ENCODE measurements around the gene HSPG2. TPM values are rescaled to one million over a fixed set of nuclear protein-coding genes. Genes with fewer than 3 reads are reported as not detected.
"Not testable (repeated sequence)": the region's sequence is repeated elsewhere in the genome, so short reads cannot be mapped to it uniquely, and the experiment has no call there.

The HSPG2 gene
- total RNA-seq, 4 donors from 2014 or later, result 75.7 to 239 (median 96.8) TPM

GRCh38 chr1:21944733-21945073 lies 7.6 kb upstream of the HSPG2 start:
- TF ChIP-seq CTCF (IDR thresholded peaks at IDR 0.05), result no peak
- TF ChIP-seq POLR2A (IDR thresholded peaks at IDR 0.05), result no peak
- H3K27ac ChIP-seq, result no peak overlapping the region
- no peaks in the 10 kb centered on the region for H3K9me3 ChIP-seq
- WGBS, 2 donors, result 69 to 93% methylated on average over 3 of the region's 3 CpGs
- no peaks in the 10 kb centered on the region for H3K36me3 ChIP-seq
- peaks cover 5 to 7% of the 10 kb centered on the region in 2 donors for H3K4me1 ChIP-seq
- H3K4me3 ChIP-seq (replicated peaks in 1 of 3), result no peak overlapping the region
- no peaks in the 10 kb centered on the region for H3K27me3 ChIP-seq
- intact Hi-C loops (cut with DNase I), result no loop called here
- DNase-seq, result no peak

GRCh38 chr1:21942959-21943640 lies 6.0 kb upstream of the HSPG2 start:
- H3K27ac ChIP-seq; intact Hi-C loops (cut with DNase I): not testable (repeated sequence)
- WGBS, 2 donors, result 76 to 83% methylated on average over 19 of the region's 19 CpGs

GRCh38 chr1:21942464-21942863 lies 5.4 kb upstream of the HSPG2 start:
- no peaks in the 10 kb centered on the region for H3K27me3 ChIP-seq
- H3K4me1 ChIP-seq, result peaks cover 15 to 28% of the 10 kb centered on the region in 2 donors
- no peak overlapping the region for H3K27ac ChIP-seq
- intact Hi-C loops (cut with DNase I), result no loop called here
- no peak overlapping the region for H3K4me3 ChIP-seq (replicated peaks in 1 of 3)
- TF ChIP-seq POLR2A (IDR thresholded peaks at IDR 0.05) (no peak), CTCF (IDR thresholded peaks at IDR 0.05) (no peak)
- H3K9me3 ChIP-seq, result no peaks in the 10 kb centered on the region
- DNase-seq, result no peak
- H3K36me3 ChIP-seq, result no peaks in the 10 kb centered on the region
- 76 to 81% methylated on average over 10 of the region's 10 CpGs for WGBS, 2 donors

More at GRCh38 chr1:21942959-21943640, 6.0 kb upstream of the HSPG2 start:
- H3K9me3 ChIP-seq; H3K27me3 ChIP-seq; DNase-seq; H3K4me3 ChIP-seq (replicated peaks in 1 of 3); H3K36me3 ChIP-seq: not testable (repeated sequence)
- H3K4me1 ChIP-seq, result peaks cover 15 to 23% of the 10 kb centered on the region in 2 donors

DNA sequence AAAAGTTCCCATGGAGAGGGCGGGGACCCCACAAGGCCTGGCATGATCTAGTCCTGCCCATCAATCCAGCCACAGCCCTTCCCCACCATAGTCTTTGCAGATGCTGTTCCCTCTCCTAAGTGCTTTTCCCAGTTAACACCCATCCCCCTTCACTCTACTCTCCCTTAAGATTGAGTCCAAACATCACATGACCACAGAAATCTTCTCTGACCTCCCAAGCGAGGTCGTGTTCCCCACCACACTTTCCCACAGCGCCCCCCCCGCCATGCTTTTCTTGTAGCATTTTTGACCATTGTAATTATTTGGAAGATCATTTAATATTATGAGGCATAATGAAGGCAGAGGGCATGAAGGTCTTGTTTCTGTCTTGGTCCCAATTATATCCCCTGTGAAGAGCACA lies 4.3 kb upstream of the HSPG2 start:
- no peak overlapping the region for H3K4me3 ChIP-seq (replicated peaks in 1 of 3)
- peaks cover 18 to 30% of the 10 kb centered on the region in 2 donors for H3K4me1 ChIP-seq
- H3K9me3 ChIP-seq, result no peaks in the 10 kb centered on the region
- 81 to 88% methylated on average over 5 of the region's 5 CpGs for WGBS, 2 donors
- DNase-seq, result no peak
- no peaks in the 10 kb centered on the region for H3K36me3 ChIP-seq
- no peak overlapping the region for H3K27ac ChIP-seq
- no peaks in the 10 kb centered on the region for H3K27me3 ChIP-seq
- intact Hi-C loops (cut with DNase I), result no loop called here
- no peak for TF ChIP-seq CTCF (IDR thresholded peaks at IDR 0.05)
- TF ChIP-seq POLR2A (IDR thresholded peaks at IDR 0.05), result no peak

GRCh38 chr1:21940492-21940891 lies 3.4 kb upstream of the HSPG2 start:
- Histone ChIP-seq H3K27me3 (no peaks in the 10 kb centered on the region), H3K4me1 (peaks cover 26 to 39% of the 10 kb centered on the region in 2 donors), H3K27ac (peak overlapping the region in 2 of 3 donors; percentile 64 to 68), H3K4me3 (replicated peaks in 1 of 3) (no peak overlapping the region), H3K9me3 (no peaks in the 10 kb centered on the region), H3K36me3 (no peaks in the 10 kb centered on the region)
- TF ChIP-seq POLR2A (IDR thresholded peaks at IDR 0.05) (no peak), CTCF (IDR thresholded peaks at IDR 0.05) (no peak)
- intact Hi-C loops (cut with DNase I), result no loop called here
- WGBS, 2 donors, result 100% methylated on average over 2 of the region's 2 CpGs
- no peak for DNase-seq

All from thyroid gland (tissue), 4 donors.